GM18867 (cell line): ENCODE measurements around the gene IL17RB.
A peak's percentile ranks its signal among the peaks of the same experiment; 100 is the strongest.

Source experiments
- ATAC-seq: cut with Tn5 transposase; IDR thresholded peaks from one replicate; pipeline ENCODE4 v1.9.1; 2021; ENCODE audit warnings: mild to moderate bottlenecking, moderate library complexity; ENCODE audit not compliant: unreplicated experiment

IL17RB gene

DNA sequence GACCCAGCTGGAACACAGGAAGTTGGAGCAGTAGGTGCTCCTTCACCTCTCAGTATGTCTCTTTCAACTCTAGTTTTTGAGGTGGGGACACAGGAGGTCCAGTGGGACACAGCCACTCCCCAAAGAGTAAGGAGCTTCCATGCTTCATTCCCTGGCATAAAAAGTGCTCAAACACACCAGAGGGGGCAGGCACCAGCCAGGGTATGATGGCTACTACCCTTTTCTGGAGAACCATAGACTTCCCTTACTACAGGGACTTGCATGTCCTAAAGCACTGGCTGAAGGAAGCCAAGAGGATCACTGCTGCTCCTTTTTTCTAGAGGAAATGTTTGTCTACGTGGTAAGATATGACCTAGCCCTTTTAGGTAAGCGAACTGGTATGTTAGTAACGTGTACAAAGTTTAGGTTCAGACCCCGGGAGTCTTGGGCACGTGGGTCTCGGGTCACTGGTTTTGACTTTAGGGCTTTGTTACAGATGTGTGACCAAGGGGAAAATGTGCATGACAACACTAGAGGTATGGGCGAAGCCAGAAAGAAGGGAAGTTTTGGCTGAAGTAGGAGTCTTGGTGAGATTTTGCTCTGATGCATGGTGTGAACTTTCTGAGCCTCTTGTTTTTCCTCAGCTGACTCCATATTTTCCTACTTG lies 11.9 kb downstream of the IL17RB start:
- no peak for ATAC-seq

DNA sequence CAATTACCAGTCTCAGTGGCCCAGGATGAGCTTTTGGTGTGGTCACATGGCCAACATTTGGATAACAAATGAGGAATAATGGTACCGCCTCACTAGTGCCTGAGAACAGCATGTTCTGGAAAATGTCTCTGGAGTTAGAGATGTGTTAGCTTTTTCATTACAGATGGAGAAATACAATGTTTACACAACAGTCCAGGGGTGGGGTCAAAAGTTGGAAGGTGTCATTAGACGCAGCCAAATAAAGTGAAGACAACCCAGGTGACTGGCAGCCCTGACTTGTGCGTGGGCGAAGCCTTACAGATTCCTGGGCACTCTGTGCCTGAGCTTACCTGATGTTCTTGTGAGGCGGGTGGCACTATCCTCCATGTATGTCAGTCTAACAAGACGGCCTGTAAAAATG lies 12.8 kb downstream of the IL17RB start:
- ATAC-seq: no peak

DNA sequence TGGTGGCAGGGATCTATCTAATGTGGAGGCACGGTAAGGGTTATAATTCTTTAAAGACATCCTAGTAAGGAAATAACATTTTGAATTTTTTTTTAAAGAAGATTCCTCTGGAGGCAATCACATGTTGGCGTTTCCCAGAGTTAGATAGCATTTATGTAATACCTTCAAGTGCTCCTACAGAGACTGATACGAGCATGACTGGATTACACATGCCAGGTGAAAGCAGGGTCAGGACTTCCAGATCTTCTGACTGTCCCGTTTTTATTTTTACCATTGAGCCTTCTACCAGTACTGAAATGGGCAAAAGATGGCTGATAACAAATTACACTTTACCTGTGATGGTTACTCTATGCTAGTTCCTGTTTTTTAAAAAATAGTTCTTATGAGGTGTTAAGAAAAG lies 13.8 kb downstream of the IL17RB start:
- ATAC-seq: no peak

DNA sequence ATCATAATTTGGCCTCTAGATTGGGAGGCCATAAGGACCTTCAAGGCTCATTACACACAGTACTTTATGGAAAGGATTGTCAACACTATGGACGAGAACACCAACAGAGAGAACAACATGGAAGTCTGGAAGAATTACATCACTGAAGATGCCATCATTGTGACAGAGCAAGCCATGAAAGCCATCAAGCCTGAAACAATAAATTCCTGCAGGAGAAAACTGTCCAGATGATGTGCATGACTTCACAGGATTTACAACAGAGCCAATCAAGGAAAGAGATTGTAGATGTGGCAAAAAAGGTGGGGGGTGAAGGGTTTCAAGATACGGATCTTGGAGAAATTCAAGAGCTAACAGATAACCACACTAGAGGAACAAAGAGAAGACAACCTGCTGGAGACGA lies 15.9 kb downstream of the IL17RB start:
- ATAC-seq: no peak

DNA sequence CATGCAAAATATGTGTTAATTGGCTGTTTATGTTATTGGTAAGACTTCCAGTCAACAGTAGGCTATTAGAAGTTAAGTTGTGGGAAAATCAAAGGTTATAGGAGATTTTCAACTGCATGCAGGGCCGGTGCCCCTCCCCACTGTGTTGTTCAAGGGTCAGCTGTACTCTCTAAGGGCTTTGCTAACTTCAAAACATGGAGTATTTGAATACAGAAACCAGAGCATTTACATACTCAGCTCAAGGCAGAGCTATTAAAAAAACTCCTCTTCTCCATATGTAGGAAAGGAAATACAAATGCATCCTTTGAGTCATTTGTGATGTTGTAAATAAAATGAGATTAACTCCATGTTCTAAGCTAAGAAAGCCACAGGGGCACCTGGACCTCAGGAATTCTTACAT lies 16.8 kb downstream of the IL17RB start:
- no peak for ATAC-seq

DNA sequence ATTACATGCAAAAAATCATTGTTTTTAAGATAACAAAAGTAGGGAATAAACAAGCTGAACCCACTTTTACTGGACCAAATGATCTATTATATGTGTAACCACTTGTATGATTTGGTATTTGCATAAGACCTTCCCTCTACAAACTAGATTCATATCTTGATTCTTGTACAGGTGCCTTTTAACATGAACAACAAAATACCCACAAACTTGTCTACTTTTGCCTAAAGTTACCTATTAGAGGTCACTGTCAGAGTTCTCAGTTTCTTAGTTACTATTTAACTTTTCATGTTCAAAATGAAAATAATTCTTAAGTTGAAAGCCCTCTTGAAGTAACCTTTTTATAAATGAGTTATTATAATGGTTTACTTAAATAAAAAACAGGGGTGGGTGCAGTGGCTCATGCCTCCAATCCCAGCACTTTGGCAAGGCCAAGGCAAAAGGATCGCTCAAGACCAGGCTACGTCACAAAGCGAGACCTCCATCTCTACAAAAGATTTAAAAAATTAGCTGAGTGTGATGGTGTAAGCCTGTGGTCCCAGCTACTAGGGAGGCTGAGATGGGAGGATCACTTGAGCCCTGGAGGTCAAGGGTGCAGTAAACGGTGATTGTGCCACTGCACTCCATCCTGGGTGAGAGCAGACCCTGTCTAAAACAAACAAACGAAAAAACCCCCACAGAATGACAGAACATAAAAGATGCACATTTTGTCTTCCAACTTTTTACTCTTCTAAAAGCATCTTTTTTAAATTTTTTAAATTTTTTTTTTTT lies 19.5 kb downstream of the IL17RB start:
- ATAC-seq: no peak

DNA sequence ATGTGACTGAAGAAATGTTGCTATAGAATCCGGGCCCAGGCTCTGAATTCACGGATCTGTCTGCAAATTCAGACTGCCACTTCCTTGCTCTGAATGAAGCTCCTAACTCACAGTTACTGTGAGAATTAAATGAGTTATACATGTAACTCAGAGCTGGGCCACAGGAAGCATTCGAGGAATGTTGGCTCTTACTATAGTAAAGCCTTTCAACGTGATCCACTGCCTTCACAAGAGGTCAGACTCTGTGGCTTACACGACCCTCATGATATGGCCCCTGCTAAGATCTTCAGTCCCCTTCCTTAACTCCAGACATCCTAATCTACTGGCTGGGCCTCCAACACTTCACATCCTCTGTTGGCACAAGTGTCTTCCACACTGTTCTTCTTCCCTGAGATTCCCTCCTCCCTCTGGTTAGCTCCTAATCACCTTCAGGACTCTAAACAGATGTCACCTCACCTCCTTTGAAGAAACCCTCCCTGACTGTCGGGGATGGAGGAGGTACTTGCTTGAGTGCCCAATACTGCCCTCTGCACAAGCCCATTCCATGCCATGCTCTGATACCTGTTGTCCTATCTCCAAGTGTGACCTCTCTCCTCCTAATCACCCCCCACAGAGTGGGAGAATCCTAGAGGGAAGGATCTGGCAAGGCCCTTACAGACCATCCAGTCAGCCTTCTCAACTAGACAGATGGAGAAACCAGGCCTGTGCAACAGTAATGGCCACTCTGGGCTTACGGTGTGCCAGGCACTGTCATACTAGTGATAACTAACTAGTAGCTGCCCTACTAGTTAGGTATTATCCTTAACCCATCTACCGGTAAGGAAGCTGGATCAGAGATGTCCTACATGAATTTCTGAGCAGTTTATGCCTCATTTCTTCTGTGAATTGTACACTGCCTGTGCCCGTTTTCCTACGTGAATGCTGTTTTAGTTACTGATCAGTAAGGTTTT lies 34.3 kb downstream of the IL17RB start:
- ATAC-seq: no peak

DNA sequence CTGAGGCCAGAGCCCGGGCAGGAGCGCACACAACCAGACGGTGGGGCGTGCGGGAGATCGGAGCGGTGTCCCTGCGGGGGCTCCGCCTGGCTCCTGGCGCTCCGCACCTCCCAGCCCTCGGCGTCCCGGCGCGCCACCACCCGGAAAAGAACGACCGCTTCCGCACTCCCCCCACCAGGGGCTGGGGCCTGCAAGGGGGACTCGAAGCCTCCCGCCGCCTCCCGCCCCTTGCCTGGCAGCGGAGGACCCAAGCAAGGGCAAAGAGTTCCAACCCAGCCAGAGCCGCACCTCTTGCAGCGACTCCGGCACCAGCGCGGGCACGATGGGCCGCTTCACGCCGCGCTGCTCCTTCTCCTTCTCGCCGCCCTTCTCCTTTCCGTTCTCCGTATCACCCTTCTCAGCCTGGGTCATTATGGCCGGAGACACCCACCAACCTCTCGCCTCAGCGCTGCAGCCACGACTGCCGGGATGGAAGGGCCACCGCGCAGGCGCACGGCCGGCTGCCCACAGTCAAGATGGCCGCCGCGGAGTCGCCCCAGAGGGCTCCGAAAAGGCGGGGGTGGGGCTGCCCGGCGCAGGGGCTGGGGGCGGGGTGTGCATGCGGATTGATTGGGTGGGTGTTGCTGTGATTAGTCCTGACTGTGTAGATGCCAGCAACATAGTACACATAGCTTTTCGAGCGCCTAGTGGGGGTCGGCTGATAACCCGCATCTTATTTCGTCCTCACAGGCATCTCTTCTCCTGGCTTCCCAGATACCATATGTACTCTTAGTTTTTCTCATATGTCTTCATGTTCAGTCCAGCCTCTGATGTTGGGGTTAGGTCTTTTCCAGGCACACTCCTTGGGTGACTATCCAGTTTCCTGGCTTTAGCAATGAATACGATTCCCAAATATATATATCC lies 35.6 kb downstream of the IL17RB start, which contains the start of gene ACTR8:
ACTR8 (minus strand) TSS at position 462 of the 903 bp plus-strand sequence; CDS start at position 411, 51 bp downstream.
- peak; percentile 84 for ATAC-seq

DNA sequence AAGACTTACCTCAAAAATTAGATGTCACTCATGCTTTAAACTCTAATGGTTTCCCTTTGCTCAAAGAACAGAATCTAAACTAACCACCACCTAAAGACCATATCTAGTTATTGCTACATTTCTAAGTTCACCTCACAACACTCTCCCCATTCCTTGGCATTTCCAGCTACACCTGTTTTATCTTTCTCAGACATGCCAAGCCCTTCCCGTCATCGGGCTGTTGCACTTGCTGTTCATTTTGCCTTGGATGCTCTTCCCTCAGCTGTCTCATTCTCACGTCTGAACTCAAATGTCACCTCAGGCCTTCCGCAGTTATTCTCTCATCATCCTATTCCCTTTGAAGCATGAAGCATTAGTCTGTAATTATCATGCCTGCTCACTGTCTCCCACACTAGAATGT lies 36.6 kb downstream of the IL17RB start:
- ATAC-seq: no peak

DNA sequence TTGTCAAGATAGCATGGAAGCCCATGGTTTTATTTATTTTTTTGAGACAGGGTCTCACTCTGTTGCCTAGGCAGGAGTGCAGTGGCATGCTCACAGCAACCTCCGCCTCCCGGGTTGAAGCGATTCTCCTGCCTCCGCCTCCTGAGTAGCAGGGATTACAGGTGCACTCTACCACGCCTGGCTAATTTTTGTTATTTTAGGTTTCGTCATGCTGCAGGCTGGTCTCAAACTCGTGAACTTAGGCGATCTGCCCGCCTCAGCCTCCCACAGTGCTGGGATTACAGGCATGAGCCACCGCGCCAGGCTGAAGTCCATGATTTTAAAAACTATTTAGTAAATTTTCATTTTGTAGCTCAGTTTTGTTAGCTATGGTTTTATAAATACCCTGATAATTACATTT lies 38.3 kb downstream of the IL17RB start:
- ATAC-seq: no peak

DNA sequence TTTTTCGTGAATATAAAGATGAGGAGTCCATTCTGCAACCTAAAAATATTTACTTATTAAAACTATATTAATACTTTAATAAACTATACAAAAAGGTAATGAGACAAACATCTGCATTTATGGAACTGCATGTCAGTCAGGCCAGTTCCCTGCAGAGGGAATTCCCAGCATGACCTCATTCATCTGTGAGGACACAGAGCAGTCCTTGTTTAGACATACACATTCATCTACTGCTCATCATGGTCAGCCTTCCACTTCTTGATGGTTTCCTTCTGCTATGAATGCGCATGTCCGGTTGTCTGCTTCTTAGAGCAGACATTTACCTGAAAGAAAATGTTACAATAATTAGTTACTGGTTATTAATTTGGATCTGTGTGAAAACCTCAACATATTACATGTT lies 38.9 kb downstream of the IL17RB start:
- no peak for ATAC-seq

DNA sequence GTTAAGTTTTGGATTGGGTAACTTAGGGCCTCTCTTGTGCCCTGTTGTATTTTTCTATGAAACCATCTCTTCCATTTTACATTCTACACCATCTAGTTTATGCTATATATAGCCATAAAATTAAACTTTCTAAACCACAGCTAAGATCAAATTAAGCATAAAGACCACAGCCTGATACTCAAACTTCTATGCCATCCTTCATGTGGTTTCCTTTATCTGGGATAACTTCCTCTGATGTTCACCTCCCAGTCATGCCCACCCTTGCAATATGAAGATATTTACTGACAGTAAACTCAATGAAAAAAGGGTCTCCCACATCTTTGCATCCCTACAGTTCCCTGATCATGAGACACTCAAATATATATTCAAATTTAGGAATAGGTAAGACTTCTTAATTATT lies 41.1 kb downstream of the IL17RB start:
- no peak for ATAC-seq

DNA sequence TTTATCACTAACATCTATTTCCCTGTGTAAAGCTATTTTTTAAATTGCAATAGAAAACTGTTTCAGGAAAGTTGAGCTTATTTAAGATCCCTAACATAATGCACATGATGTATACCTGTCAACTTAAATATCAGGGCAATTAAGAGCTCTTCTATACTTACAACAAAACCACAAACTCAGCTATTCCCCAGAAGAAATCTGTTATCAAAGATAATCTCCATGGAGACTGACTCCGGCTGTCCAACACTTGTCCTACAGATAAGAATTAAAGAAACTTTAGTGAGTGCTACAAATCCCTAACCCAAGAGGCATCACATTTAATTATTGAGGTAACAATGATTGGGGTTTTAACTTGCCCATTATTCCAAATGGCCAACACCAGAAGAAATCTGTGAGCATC lies 41.9 kb downstream of the IL17RB start:
- no peak for ATAC-seq

DNA sequence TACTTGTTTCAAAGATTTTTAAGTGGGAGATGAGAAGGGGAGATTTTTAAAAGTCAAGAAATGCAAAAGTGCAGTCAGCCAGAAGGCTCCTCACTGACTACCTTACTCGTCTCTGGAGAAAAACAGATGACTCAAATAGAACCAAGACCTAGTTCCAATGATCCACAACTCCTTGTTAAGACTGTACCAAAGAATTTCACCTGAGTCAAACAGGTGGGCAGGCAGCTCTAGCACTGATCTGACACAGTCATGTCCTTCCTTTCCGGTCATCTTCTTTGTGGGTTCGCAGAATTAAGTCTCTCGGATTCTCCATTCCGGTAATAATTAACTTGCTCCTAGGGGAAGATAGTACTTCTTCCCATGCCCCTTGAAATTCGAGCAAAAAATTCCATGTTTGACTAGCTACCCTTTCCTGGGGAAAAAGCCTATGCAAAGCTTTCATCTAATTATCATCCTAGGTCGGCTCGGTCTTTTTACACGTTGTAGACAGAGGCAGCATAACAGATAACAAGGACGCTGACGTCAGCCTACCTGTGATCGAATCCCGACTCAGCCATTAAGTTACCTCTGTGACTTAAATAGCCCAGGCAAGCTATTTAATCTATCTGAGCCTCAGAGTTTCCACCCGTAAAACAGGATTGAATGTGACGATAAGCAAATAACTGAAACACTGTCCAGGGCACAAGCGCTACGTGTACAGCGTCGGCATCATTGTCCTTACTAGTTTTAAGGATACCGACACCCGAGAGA lies 44.5 kb downstream of the IL17RB start:
- ATAC-seq: no peak

DNA sequence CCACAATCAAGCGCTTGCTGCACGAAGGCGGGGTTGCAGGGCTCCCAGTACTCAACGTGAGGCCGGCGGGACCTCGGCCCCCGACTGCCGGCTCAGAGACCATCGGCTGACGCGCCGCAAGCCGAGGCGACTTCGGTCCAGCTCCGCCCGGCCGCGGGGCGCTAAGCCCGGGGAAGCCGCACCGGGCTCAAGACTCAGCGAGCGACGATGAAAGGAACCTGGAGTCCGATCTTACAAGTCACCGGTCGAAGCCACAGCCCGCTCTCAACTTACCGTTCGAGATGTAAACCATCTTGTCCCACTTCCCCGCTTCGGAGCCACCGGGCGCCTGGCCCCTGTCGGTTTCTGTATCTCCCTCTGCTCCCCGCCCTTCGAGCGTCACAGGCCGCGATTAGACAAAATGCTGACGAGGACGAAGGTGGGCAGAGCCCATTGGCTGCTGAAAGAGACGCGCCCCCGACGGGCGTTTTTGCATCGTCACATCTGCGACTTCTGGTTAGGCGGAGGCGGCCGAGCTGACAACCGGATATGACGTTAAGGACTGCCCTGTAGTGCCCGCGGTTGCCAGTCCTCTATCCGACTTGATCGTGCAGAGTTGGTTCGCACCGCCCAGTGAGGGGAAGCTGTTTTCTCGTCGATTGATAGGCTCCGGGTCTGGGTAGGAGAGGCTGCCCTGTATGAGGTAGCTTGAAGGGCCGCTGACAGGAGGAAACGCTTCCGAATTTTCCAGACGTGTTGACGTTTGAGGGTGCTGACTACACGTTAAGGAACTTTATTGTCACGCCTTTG lies 45.3 kb downstream of the IL17RB start, which contains the start of gene SELENOK:
SELENOK (minus strand) TSS at position 363 of the 789 bp plus-strand sequence.
- ATAC-seq: peak; percentile 96

DNA sequence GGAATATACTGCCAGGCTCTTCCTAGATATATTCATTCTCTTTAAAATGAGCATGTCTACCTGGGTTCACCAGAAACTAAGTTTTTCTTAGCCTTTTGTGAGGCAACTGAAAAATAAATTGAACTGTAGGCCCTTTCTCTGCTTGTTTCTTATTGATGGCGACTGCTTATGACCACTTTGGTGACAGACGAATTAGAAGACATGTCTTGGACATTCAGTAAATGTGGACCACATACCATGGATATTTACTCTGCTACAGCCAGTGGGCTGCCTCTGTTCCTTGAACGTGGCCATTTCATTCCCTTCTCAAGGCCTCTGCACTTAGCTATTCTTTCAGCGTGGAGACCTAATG lies 45.9 kb downstream of the IL17RB start:
- ATAC-seq: no peak

DNA sequence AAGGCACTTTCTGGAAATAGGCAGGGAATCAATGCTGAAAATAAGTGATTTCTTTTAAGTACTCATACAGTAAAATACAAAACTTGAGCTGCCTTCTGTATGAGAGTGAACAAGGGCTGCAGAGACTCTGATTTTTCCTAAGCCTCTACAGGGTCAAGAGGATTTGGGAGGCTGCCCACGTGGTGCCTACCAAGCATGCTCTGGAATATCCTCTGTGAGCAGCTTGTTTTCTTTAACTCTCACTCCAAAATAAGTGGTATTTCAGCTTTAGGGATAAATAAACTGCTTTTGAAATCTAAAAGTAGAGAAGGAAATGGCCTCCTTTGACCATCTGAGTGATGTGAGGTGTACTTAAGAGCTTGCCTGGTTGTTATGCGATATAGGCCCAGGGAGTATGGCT lies 53.4 kb downstream of the IL17RB start:
- no peak for ATAC-seq

DNA sequence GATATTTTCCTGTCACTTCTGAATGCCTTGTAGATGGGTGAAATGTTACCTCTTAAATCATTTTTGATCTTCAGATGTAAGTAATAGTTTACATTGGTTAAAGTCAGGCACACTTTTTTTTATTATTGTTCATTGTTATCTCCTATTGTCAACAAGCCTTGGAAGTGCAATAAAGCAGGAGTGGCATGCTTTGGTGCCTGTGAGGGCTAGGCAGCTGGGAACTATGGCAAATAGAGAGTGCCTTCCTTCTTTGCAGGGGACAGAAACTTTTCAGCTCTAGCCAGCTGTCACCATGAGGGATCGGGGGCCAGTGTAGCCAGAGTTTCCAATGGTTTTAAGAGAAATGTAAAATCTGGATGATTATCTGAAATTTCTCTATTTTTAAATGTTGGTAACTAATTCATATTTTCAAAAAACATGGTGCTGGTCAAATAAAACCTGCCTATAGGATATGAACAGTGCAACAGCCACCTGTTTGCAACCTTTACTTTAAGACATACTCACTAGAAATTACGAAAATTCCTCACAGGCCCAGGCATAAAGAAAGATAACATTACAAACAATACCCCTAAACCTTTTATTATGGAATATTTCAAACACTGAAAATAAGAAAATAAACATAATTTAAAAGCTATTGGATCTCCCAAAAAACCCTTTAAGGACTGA lies 54.4 kb downstream of the IL17RB start:
- ATAC-seq: no peak
